Trophoblast cell (in vitro differentiated cells and primary cell): ENCODE data around the gene CALHM1.

Source experiments
- DNase-seq, 2 donors: peaks; one replicate each; pipeline ENCODE4 v3.0.0-alpha.2; 2016
- H2AFZ ChIP-seq: 2 replicates; pipeline ENCODE4 v1.6.1; 2013; ENCODE audit warnings: low read length, moderate library complexity, mild to moderate bottlenecking; ENCODE audit not compliant: insufficient read depth, poor library complexity
- H2AK5ac ChIP-seq: 2 replicates; pipeline ENCODE4 v1.6.1; 2013; ENCODE audit warnings: mild to moderate bottlenecking, low read length
- H2BK120ac ChIP-seq: 2 replicates; pipeline ENCODE4 v1.6.1; 2013; ENCODE audit warnings: low read length, mild to moderate bottlenecking, moderate library complexity; ENCODE audit not compliant: insufficient read depth, poor library complexity
- H2BK12ac ChIP-seq: 2 replicates; pipeline ENCODE4 v1.6.1; 2013; ENCODE audit warnings: mild to moderate bottlenecking, low read length, moderate library complexity
- H2BK5ac ChIP-seq: 2 replicates; pipeline ENCODE4 v1.6.1; 2013; ENCODE audit warnings: low read length, low read depth, moderate library complexity, mild to moderate bottlenecking; ENCODE audit not compliant: poor library complexity
- H3K14ac ChIP-seq: 2 replicates; pipeline ENCODE4 v1.6.1; 2013; ENCODE audit warnings: mild to moderate bottlenecking, low read length
- H3K18ac ChIP-seq: 2 replicates; pipeline ENCODE4 v1.6.1; 2013; ENCODE audit warnings: mild to moderate bottlenecking, low read length
- H3K23ac ChIP-seq: 2 replicates; pipeline ENCODE4 v1.6.1; 2013; ENCODE audit warnings: low read length
- H3K27ac ChIP-seq: 2 replicates; pipeline ENCODE4 v1.5.1; 2013; ENCODE audit warnings: low read depth, mild to moderate bottlenecking, inconsistent platforms, low read length, moderate library complexity
- H3K27me3 ChIP-seq: 2 replicates; pipeline ENCODE4 v1.6.1; 2013; ENCODE audit warnings: inconsistent platforms, mild to moderate bottlenecking, low read length, moderate library complexity; ENCODE audit not compliant: insufficient read depth
- H3K36me3 ChIP-seq, 2 experiments: 1 replicate in 1 of 2; 2 replicates in 1 of 2; pipeline ENCODE4 v1.6.1; 2013; ENCODE audit warnings: low read length in 2 of 2, mild to moderate bottlenecking in 2 of 2, moderate library complexity in 1 of 2; ENCODE audit not compliant: insufficient read depth in 2 of 2, control insufficient read depth in 1 of 2
- H3K4ac ChIP-seq: 2 replicates; pipeline ENCODE4 v1.6.1; 2013; ENCODE audit warnings: low read depth, mild to moderate bottlenecking, low read length, moderate library complexity
- H3K4me1 ChIP-seq, 2 experiments: 1 replicate in 1 of 2; 2 replicates in 1 of 2; pipeline ENCODE4 v1.6.1; 2013; ENCODE audit warnings: low read length in 2 of 2, mild to moderate bottlenecking in 2 of 2, moderate library complexity in 1 of 2; ENCODE audit not compliant: insufficient read depth in 2 of 2, control insufficient read depth in 1 of 2
- H3K4me2 ChIP-seq: 2 replicates; pipeline ENCODE4 v1.6.1; 2013; ENCODE audit warnings: inconsistent platforms, mild to moderate bottlenecking, low read length, moderate library complexity
- H3K4me3 ChIP-seq: 2 replicates; pipeline ENCODE4 v1.5.1; 2013; ENCODE audit warnings: mild to moderate bottlenecking, low read depth, low read length, inconsistent platforms
- H3K79me1 ChIP-seq: one replicate; pipeline ENCODE4 v1.6.1; 2013; ENCODE audit warnings: low read length
- H3K79me2 ChIP-seq: 2 replicates; pipeline ENCODE4 v1.6.1; 2013; ENCODE audit warnings: low read length, mild to moderate bottlenecking; ENCODE audit not compliant: control insufficient read depth, insufficient read depth, poor library complexity
- H3K9ac ChIP-seq: 2 replicates; pipeline ENCODE4 v1.6.1; 2013; ENCODE audit warnings: mild to moderate bottlenecking, low read length
- H3K9me3 ChIP-seq: 2 replicates; pipeline ENCODE4 v1.6.1; 2013; ENCODE audit warnings: low read depth, mild to moderate bottlenecking, control low read depth, inconsistent platforms, low read length; ENCODE audit not compliant: insufficient read depth
- H4K12ac ChIP-seq: 2 replicates; pipeline ENCODE4 v1.6.1; 2013; ENCODE audit warnings: low read depth, mild to moderate bottlenecking, low read length, moderate library complexity
- H4K8ac ChIP-seq: 2 replicates; pipeline ENCODE4 v1.6.1; 2013; ENCODE audit warnings: low read depth, mild to moderate bottlenecking, low read length, moderate library complexity
- H4K91ac ChIP-seq: one replicate; pipeline ENCODE4 v1.6.1; 2013; ENCODE audit warnings: low read depth, mild to moderate bottlenecking, low read length, moderate library complexity
- WGBS: extraction: QIAGEN DNeasy Blood & Tissue Kit; methylation state at CpG from one replicate; pipeline ENCODE4 v1.1.7; 2013; ENCODE audit warnings: missing lambda C conversion rate; ENCODE audit not compliant: insufficient read length, insufficient coverage; ENCODE audit errors: extremely low coverage; 5-methylcytosine and 5-hydroxymethylcytosine counted together

The CALHM1 gene

DNA sequence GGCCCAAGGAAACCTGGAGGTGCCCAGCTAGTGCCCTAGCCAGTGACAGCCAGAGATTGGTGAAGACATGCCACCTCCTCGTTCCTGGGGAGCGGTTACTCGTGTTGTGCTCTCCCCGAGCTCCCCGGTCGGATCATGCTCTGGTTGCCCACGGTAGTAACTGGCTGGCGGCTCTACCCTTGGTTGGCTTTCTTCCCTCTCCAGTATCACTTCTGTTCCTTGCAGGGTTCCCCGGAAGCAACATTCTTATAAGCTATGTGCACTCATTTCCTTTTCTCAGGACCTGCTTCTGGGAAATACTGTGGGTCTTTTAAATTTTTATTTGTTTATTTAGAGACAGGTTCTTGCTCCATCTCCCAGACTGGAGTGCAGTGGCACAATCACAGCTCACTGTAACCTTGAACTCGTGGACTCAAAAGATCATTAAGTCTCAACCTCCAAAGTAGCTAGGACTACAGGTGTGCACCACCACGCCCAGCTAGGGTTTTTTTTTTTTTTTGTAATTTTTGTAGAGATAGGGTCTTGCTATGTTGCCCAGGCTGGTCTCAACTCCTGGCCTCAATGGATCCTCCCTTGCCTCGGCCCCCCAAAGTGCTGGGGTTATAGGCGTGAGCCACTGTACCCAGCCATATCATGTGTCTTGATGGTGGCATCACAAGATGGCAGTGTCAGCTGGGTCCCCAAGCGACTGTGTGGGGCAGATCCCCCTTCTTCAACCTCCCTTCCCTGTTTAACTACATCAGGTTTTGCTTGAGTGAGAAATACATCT lies 6.9 kb upstream of the CALHM1 start:
- H4K91ac ChIP-seq: no peak overlapping the region
- H2AFZ ChIP-seq: no peak overlapping the region
- H3K4ac ChIP-seq: no peak overlapping the region
- no CpG with 5 or more reads among the region's 14 CpGs for WGBS
- H3K23ac ChIP-seq: no peak overlapping the region
- H3K27ac ChIP-seq: no peak overlapping the region
- H3K79me2 ChIP-seq: no peaks in the 10 kb centered on the region
- H3K4me1 ChIP-seq: peaks cover 0 to 3% of the 10 kb centered on the region in 2 experiments
- H3K4me3 ChIP-seq: no peak overlapping the region
- H3K79me1 ChIP-seq: no peaks in the 10 kb centered on the region
- no peak overlapping the region for H2BK5ac ChIP-seq
- H3K18ac ChIP-seq: no peak overlapping the region
- H3K9me3 ChIP-seq: peaks cover 2% of the 10 kb centered on the region
- H3K14ac ChIP-seq: no peak overlapping the region
- H3K9ac ChIP-seq: no peak overlapping the region
- H2BK120ac ChIP-seq: no peak overlapping the region
- no peak for DNase-seq
- H3K4me2 ChIP-seq: no peak overlapping the region
- H4K8ac ChIP-seq: no peak overlapping the region
- H3K27me3 ChIP-seq: no peaks in the 10 kb centered on the region
- no peaks in the 10 kb centered on the region for H3K36me3 ChIP-seq
- no peak overlapping the region for H2AK5ac ChIP-seq
- no peak overlapping the region for H4K12ac ChIP-seq
- H2BK12ac ChIP-seq: no peak overlapping the region

- H2AFZ ChIP-seq: no peak overlapping the region
- no peak overlapping the region for H3K9ac ChIP-seq
- H2BK12ac ChIP-seq: no peak overlapping the region
- H3K79me1 ChIP-seq: no peaks in the 10 kb centered on the region
- no peak overlapping the region for H3K4ac ChIP-seq
- no peak overlapping the region for H2AK5ac ChIP-seq
- H3K9me3 ChIP-seq: peaks cover 2% of the 10 kb centered on the region
- no peak for DNase-seq
- H3K79me2 ChIP-seq: no peaks in the 10 kb centered on the region
- peaks cover 0 to 3% of the 10 kb centered on the region in 2 experiments for H3K4me1 ChIP-seq
- no peak overlapping the region for H3K14ac ChIP-seq
- H3K36me3 ChIP-seq: no peaks in the 10 kb centered on the region
- no peak overlapping the region for H3K23ac ChIP-seq
- no peak overlapping the region for H4K91ac ChIP-seq
- no peak overlapping the region for H2BK120ac ChIP-seq
- H4K12ac ChIP-seq: no peak overlapping the region
- no peak overlapping the region for H3K18ac ChIP-seq
- no peak overlapping the region for H2BK5ac ChIP-seq
- H3K4me2 ChIP-seq: no peak overlapping the region
- no peak overlapping the region for H4K8ac ChIP-seq
- no CpG with 5 or more reads among the region's 4 CpGs for WGBS
- no peak overlapping the region for H3K4me3 ChIP-seq
- no peaks in the 10 kb centered on the region for H3K27me3 ChIP-seq
- no peak overlapping the region for H3K27ac ChIP-seq
Observed at GRCh38 chr10:103463499-103463898, 4.8 kb upstream of the CALHM1 start.

- no peak overlapping the region for H4K8ac ChIP-seq
- H3K79me2 ChIP-seq: no peaks in the 10 kb centered on the region
- DNase-seq: no peak
- no CpG with 5 or more reads among the region's 4 CpGs for WGBS
- no peak overlapping the region for H3K23ac ChIP-seq
- no peak overlapping the region for H3K18ac ChIP-seq
- no peak overlapping the region for H3K4ac ChIP-seq
- H3K4me3 ChIP-seq: no peak overlapping the region
- H3K14ac ChIP-seq: no peak overlapping the region
- H3K27ac ChIP-seq: no peak overlapping the region
- no peak overlapping the region for H4K12ac ChIP-seq
- H3K9ac ChIP-seq: no peak overlapping the region
- H2BK5ac ChIP-seq: no peak overlapping the region
- no peak overlapping the region for H3K4me2 ChIP-seq
- no peak overlapping the region for H4K91ac ChIP-seq
- H2BK120ac ChIP-seq: no peak overlapping the region
- H3K36me3 ChIP-seq: no peaks in the 10 kb centered on the region
- H3K79me1 ChIP-seq: no peaks in the 10 kb centered on the region
- no peaks in the 10 kb centered on the region for H3K27me3 ChIP-seq
- H2AK5ac ChIP-seq: no peak overlapping the region
- H3K9me3 ChIP-seq: no peaks in the 10 kb centered on the region
- no peak overlapping the region for H2AFZ ChIP-seq
- no peaks in the 10 kb centered on the region for H3K4me1 ChIP-seq
- H2BK12ac ChIP-seq: no peak overlapping the region
Observed at GRCh38 chr10:103459615-103460014, 915 bp upstream of the CALHM1 start.

GRCh38 chr10:103457896-103458583 lies 660 bp downstream of the CALHM1 start:
- Histone ChIP-seq H3K4ac (no peak overlapping the region), H2BK12ac (no peak overlapping the region), H2AFZ (no peak overlapping the region), H3K9ac (no peak overlapping the region), H2BK5ac (no peak overlapping the region), H3K36me3 (no peaks in the 10 kb centered on the region), H3K9me3 (no peaks in the 10 kb centered on the region), H3K14ac (no peak overlapping the region), H3K4me3 (no peak overlapping the region), H2AK5ac (no peak overlapping the region), H3K79me1 (no peaks in the 10 kb centered on the region), H3K27ac (no peak overlapping the region), H3K18ac (no peak overlapping the region), H4K8ac (no peak overlapping the region), H2BK120ac (no peak overlapping the region), H3K79me2 (no peaks in the 10 kb centered on the region), H4K12ac (no peak overlapping the region), H3K4me1 (no peaks in the 10 kb centered on the region), H3K23ac (no peak overlapping the region), H4K91ac (no peak overlapping the region), H3K27me3 (no peaks in the 10 kb centered on the region), H3K4me2 (no peak overlapping the region)
- DNase-seq: no peak
- WGBS: no CpG with 5 or more reads among the region's 39 CpGs
